Stimulated activated CD8-positive, alpha-beta memory T cell treated with anti-CD3 and anti-CD28 coated beads, Interleukin-2, amount 100 ng/mL, for 1 hour (primary cell): Measurements from ENCODE around the gene CFDP1.

Experiments
- DNase-seq, 2 donors: peaks; one replicate each; pipeline ENCODE4 v3.0.0-alpha.2; 2020; ENCODE audit warnings: low read depth in 2 of 2

Gene CFDP1

DNA sequence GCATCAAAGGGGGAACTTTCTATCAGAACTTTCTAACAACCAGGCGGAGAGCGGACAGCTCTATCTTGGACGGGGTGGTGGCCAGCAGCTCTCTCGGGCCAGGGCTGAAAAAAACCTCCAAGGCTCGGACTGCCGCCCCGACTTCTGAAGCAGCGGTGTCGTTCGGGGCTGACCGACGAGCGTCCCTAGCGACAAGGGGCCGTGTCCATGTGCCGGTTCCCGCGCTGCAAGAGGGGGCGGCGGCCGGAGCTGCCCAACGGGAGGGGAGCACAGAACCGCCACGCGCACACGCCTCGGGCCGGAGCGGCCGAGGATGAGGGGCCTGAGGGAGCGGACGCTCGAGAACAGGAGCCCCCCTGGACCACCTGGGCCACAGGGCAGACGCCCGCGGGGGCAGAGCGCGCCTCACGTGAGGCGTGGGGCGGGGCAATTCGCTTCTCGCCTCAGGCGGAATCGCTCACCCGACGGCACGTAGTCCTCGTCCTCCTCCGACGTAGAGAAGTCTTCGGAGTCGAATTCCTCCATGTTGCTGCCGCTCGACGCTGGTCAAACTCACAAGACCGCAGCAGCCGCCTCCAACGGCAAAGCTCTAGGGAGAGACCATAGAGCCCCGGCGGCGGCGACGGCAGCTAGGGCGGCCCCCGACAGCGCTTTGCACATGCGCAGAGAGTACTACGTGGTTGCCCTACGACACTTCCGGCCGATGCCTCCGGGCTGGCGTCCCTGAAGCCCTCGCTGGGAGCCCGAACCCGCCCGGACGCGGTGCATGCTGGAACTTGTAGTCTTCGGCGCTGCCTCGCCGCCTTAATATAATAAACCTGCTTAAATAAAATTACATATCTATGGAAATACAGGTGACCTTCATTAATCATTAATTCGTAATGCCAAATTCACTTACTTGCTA is at the start of gene CFDP1:
CFDP1 (minus strand) TSS at position 676 of the 904 bp plus-strand sequence; CDS start at position 525, 151 bp downstream.
- DNase-seq, result peak; percentile 89 to 95

DNA sequence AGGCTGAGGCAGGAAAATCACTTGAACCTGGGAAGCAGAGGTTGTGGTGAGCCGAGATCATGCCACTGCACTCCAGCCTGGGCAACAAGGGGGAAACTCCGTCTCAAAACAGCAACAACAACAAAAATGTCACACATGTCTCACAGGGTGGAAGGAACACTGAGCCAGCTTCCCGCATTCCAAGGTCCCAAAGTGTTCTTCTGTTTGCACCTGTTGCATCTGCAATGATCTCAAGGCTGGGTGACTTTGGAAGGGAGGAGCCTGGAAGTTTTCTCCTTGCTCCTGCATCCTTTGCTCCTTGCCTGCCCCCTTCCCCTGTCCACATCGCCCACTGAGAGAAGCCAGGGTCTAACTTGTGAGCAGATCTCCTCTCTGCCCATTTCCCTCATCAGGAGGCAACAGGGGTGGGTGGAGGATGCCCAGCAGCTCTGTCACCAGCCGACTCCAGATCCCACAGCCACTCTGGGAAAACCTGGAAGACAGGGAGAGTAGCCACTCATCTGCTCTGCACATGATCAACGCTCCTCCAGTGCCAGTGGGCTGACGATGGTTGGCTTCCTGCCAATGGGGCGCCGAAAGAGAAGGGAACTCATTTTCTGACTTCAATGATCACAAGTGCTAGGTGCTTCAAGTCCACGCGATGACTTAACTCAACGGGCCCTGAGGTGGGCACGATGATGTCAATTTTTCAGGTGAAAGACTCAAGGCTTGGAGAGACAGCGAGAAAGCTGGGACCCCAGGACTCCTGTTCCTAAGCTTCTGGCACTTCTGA is 49.3 kb upstream of the CFDP1 start:
- DNase-seq, result no peak

DNA sequence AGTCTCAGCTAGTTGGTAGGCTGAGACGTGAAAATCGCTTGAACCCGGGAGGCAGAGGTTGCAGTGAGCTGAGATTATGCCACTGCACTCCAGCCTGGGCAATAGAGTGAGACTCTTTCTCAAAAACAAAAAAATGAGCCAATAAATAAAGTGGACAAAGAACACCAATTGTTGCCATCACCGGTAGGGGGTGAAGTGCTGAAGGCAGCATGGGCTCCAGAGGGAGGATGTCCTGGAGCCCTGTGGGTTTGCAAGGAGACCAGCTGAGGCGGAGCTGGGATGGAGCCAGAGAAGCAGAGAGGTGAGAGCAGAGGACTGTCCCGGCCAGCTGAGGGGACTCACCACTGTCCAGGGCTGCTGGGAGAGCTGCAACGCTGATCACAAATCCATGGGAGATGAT is 48.2 kb upstream of the CFDP1 start:
- DNase-seq, result no peak

- DNase-seq, result no peak
These were observed 46.2 kb upstream of the CFDP1 start for GRCh38 chr16:75479421-75479990.

- no peak for DNase-seq
These were observed 45.4 kb upstream of the CFDP1 start for GRCh38 chr16:75478480-75479345.

- DNase-seq, result no peak
These were observed 44.6 kb upstream of the CFDP1 start for GRCh38 chr16:75477680-75478473.

DNA sequence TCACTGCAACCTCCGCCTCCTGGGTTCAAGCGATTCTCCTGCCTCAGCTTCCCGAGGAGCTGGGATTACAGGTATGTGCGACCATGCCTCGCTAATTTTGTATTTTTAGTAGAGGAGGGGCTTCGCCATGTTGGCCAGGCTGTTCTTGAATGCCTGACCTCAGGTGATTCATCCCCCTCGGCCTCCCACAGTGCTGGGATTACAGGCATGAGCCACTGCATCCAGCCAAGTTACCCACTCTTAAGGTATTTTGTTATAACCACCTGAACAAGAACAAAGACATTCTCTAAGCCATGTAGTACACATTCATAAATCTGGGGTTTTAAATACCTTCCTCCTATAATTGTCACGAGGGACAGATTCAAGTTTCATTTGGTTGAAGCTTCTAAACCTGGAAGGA is 43.5 kb upstream of the CFDP1 start:
- DNase-seq, result no peak

GRCh38 chr16:75475420-75475847 is 42.1 kb upstream of the CFDP1 start:
- DNase-seq, result no peak

- no peak for DNase-seq
These were observed 39.9 kb upstream of the CFDP1 start for GRCh38 chr16:75472908-75473877.

DNA sequence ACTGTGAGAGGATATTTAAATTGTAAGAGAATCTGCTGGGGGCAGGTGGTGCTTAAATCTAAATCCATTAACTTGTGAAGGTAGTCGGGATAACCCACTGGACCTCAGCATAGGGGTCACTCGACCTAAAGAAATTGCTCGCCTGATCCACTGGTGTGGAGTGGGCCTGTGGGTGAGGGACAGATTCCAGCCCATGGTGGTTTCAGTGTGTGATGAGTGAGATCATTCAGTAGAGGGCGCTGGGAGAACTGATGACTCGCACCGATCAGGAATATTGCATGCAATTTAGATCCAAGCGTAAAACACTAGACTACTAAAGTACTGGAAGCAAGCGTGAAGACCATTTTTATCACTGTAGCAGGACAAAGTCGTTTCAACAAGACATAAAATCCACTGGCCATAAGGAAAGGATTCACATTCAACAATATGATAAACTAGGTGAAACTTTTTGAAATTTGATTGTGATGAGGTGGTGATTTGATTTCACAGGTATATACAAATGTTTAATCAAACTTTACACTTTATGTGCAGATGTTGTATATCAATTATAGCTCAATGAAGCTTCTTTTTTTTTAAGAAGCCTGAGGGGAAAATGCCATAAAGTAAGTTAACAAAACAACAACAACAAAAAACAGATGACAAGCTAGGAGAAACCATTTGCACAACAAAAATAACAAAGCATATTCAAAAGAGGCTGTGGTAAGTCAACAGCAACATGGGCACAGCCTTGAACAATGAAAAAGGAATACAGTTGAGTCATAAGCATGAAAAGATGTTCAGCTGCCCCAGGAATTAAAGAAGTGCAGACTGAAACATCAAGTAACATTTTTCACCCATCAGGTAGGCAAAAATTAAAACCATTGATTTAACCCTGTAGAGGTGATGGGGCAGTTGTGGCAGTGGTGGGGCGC is 38.7 kb upstream of the CFDP1 start:
- peak in 1 of 2 donors; percentile 9 for DNase-seq

DNA sequence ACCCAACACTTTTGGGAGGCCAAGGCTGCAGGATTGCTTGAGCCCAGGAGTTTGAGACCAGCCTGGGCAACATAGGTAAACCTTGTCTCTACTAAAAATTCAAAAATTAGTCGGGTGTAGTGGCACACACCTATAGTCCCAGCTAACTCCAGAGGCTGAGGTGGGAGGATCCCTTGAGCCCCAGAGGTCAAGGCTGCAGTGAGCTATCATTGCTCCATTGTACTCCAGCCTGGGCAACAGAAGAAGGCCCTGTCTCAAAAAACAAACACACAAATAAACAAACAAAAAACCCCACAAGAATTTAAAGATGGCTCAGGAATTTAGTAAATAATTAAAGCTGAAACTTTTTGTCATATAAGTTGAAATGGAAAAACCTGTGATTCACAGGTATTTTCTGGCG is 33.5 kb upstream of the CFDP1 start:
- DNase-seq, result no peak

GRCh38 chr16:75464122-75464918 is 31.0 kb upstream of the CFDP1 start, which contains the start of gene TMEM170A:
Gene TMEM170A, minus strand, starts transcription at chr16:75464689. Its CDS starts 89 bp downstream, at chr16:75464600.
- DNase-seq, result peak; percentile 96 to 97

DNA sequence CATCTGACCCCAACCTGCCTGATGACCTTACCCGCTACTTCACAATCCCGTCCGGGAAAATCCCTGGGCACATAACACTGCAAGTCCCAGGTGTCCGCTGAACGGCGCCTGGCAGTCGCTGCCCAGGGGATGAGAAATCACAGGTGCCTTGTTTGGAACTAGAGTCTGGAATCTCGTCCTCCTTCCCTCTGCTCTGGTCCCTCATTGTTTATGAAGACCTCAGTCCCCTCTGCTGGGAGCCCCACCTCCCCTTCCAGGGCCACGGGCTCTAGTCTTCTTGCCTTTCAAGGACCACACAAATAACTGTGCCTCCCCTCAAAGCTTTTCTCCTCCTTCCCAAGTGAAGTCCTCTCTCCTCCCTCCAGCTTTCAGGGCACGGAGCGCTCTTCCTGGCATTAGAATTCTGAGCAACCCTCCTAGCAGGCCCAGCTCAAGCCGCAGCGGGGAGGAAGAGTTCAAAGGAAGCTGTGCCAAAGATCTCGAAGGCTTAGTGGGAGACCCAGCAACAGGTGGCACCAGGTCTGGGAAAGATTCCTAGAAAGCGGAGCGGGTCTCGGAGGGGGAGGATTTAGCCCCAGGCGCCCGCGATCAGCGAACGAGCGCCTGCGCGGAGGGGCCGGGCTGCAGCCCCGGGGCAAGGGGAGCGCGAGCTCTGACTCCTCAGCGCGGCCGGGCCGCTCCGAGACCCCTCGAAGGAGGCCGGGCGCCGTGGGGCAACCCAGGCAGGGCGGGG is 30.3 kb upstream of the CFDP1 start:
- DNase-seq, result peak in 1 of 2 donors; percentile 1

- no peak for DNase-seq
These were observed 29.5 kb upstream of the CFDP1 start for GRCh38 chr16:75462806-75463205.

DNA sequence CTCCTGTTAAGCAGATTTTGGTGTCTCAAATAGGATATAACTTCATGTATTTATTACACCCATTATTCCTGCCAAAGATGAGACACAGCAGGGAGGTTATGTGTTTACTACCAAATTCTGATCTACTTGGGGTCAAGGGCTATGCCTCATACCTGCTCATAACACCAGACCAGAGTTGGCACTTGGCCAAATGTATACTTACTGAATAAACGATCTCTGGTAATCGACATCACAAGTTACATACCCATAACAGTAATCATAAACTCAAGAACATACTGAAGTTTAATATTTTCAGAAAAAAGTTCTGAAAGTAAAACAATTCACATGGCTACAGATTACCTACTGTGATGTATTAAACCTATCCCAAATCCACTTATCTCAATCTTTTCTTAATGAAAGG is 28.3 kb upstream of the CFDP1 start:
- no peak for DNase-seq

GRCh38 chr16:75460446-75460845 is 27.1 kb upstream of the CFDP1 start:
- DNase-seq, result no peak

GRCh38 chr16:75459691-75460090 is 26.4 kb upstream of the CFDP1 start:
- no peak for DNase-seq
